NCI-H748 treated with DMSO at 0.1 percent for 48 hours (cell line): Measurements from ENCODE around the gene TAS2R41.
"Not testable (repeated sequence)": the region's sequence is repeated elsewhere in the genome, so short reads cannot be mapped to it uniquely, and the experiment has no call there.

ENCODE experiments used
- DNase-seq: peaks from one replicate; lab custom pipeline; 2025; lab: John Stamatoyannopoulos, UW

TAS2R41 gene

GRCh38 chr7:143456992-143457793 lies 20.5 kb upstream of the TAS2R41 start:
- DNase-seq, result no peak

DNA sequence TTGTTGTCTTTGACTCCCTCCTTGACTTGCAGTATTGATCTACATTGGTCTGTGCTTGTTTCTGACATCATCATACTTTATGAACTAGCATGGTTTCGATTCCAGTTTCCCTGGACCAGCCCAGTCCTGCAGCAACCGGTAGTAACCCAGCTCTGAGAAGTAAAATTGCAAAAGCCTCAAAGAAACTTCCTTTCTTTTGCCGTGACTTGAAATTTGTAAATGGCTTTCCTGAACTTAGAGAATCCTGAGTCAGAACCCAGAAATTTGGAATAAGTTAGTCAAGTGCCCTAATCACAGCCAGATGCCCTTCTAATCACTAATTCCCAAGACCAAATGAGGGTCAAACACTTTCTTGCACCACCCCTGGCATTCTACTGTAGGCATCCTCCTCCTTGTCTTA lies 19.4 kb upstream of the TAS2R41 start:
- no peak for DNase-seq

DNA sequence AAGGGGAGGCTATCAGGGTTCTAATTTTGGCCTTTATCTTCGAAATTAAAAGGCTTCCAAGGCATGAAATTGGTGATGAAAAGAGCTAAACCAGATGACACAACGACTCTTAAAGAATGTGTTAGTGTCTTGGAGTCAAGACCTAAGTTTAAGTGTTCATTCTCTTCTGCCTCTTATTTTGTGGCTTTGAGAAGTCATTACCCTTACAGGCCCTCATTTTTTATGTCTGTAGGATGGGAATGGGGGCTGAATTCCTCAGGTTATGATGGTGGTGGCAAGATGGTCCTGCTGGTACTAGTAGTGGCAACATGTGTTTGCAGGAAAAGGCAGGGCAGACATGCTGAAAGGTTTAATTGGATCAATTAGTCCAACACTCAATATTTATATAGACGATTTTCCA lies 19.0 kb upstream of the TAS2R41 start:
- no peak for DNase-seq

GRCh38 chr7:143459359-143459758 lies 18.3 kb upstream of the TAS2R41 start:
- DNase-seq, result no peak

DNA sequence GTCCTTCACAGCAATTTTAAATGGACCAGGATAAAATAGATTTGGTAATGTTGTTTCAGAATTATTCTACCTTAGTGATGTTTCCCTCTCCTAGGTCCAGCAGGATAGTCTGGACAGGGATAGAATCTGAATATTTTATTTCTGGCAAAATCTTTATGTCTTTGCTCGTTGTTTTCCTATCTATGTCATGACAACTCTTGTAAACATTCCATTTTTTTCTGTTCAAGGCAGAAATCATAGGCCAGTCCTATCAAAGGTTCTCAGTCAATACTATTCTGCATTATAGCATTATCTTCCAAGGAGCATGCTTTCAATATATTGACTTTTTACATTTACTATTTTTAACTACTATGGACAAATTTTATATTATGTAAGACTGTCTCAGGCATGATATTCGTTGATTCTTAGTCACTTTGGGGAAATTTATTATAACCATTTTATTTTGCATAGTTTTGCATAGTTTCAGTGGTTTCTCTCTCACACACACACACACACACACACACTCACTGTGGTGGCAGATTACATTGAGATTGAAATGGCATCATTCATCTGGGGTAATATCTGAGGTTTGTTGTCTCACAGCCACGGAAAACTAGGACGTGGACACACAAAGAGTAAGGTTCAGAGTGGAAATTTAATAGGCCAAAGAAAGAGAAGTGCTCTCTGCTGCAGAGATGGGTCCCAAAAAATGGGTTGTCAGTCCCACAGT lies 17.2 kb upstream of the TAS2R41 start:
- no peak for DNase-seq

- DNase-seq, result no peak
Measured at GRCh38 chr7:143462045-143462444, 15.6 kb upstream of the TAS2R41 start.

- no peak for DNase-seq
Measured at GRCh38 chr7:143463556-143463955, 14.1 kb upstream of the TAS2R41 start.

DNA sequence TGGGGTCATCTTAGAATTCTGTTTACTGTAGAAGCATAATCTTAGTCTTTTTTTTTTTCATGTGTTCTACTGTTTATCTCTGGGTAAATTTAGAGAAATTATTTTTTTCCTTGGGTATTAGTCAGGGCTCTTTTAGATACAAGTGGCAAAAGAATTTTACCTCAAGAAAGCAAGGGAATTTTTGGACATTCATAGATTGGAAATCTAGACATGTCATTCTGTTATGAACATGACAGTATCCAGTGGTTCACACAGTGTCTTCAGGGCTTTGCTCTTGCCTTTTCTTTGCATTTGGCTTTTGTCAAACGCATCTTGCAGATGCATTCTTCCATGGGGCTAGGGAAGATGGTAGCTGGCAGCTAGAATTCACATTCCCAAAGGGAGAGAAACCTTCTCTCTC lies 13.7 kb upstream of the TAS2R41 start:
- no peak for DNase-seq

DNA sequence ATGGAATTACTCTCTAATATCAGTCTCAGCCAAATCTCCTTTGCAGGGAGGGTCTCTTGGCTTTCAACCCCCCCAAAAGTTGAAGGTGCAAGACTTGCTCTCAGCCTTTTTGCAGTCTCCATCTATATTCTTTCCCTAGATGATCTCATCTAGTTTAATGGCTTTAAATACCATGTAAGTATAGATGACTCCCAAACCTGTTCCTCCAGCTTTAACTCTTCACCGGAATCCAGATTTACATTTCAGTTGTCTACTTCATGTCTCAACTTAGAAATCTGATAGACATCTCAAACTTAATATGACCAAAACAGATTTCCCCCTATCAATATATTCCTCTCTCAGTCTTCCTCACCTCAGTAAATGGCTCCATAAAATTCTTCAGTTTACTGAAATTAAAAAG lies 9.9 kb upstream of the TAS2R41 start:
- no peak for DNase-seq

- not testable (repeated sequence) for DNase-seq
Measured at GRCh38 chr7:143472071-143472689, 5.5 kb upstream of the TAS2R41 start.

- no peak for DNase-seq
Measured at GRCh38 chr7:143479055-143479766, 1.5 kb downstream of the TAS2R41 start.

- DNase-seq, result no peak
Measured at GRCh38 chr7:143480501-143480900, 2.8 kb downstream of the TAS2R41 start.

DNA sequence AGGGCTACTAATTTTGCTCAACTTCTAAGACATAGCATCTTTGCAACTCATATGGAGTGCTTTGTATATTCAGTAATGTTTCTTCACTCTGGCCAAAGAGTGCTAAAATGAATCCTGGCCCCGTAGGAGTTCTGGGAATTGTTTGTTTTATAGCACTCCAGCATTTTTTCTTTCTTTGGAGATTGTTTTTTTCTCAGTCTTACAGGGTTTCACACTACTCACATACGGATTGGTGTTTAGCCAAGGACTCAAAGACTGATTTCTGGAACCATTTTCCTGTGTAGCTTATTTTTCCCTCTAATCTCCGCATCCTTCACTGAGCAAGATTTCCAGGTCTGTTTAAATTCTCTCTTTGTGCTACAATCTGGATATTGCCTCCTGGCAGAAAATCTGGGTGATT lies 6.4 kb downstream of the TAS2R41 start:
- DNase-seq, result no peak

DNA sequence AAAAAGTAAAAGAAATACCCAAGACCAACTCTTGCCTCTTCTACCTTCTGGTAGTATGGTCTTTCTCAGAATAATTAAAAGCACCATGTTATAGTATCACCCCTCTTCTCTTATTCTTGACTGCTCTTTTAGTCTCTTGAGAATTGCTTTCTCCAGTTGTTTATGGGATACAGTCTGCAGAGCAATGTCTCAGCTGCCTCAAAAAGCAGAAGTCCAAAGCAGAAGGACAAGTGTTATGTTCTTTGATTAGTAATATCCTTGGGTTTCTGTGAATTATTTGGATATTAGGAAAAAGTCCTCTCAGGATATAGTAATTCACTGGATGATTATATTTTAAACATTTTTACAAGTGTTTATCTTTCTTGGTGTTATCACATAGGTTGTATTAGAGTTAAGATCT lies 7.4 kb downstream of the TAS2R41 start:
- no peak for DNase-seq

- DNase-seq, result no peak
Measured at GRCh38 chr7:143485500-143485899, 7.8 kb downstream of the TAS2R41 start.

GRCh38 chr7:143486266-143486665 lies 8.6 kb downstream of the TAS2R41 start:
- not testable (repeated sequence) for DNase-seq

- DNase-seq, result no peak
Measured at GRCh38 chr7:143487061-143487460, 9.4 kb downstream of the TAS2R41 start.

DNA sequence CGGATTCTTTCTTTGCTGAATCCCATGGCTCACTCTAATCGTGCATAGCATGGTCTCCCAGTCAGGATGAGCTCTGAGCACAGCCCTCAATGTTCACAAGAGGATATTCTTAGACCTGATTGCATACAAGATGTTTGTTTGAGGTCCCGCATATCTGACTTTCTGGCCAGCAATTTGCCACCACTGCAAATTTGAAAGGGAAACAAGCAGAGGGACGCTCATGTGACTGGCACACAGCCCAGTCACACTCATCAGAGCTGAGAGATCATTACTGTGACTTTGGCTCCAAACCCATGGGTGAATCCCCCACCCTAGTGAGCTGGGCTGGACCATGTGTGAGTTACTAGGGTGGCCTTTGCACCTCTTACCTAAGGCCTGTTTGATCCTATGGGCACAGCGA lies 9.9 kb downstream of the TAS2R41 start:
- DNase-seq, result no peak

DNA sequence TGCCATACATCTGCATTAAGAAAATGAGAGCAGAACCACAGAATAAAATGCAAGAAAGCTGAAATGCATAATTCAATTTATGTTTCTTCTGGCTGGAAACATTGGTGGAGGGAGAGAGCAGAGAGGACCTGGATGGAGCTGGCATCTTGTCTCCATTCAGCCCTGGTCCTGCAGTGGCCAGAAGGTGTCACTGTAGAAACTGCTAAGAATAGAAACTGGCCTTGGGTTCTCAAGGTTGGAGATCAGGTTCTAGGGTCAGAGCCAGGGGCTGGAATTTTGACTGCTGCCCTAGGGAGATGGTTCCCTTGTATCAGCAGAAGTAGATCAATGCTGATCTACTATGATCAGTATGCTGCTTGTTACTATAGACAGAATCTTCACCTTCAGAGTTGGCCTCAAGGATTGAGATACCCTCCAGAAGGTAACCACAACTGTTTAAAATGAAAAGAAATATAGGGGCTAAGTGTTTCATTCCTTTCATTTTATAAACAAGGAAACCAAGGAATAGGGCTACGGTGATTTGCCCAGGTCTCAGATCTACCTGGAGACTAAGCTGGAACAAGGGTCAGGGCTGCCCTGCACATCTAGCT lies 13.1 kb downstream of the TAS2R41 start:
- DNase-seq, result no peak

GRCh38 chr7:143492043-143492471 lies 14.4 kb downstream of the TAS2R41 start:
- no peak for DNase-seq

- DNase-seq, result no peak
Measured at GRCh38 chr7:143492799-143493739, 15.4 kb downstream of the TAS2R41 start.
